WI38 (cell line): ENCODE measurements around the gene STIM2.
"Not testable (repeated sequence)": the region's sequence is repeated elsewhere in the genome, so short reads cannot be mapped to it uniquely, and the experiment has no call there.

Source experiments
- H3K4me3 ChIP-seq: 2 replicates; pipeline ENCODE4 v1.5.1; 2011; ENCODE audit warnings: low read depth, mild to moderate bottlenecking, control low read depth, low read length
- CTCF ChIP-seq: IDR thresholded peaks from 2 replicates; pipeline ENCODE4 v1.5.1; 2012; ENCODE audit warnings: low read depth, mild to moderate bottlenecking, control low read depth, low read length

STIM2 gene

GRCh38 chr4:26891054-26891453 is 30.4 kb downstream of the STIM2 start:
- no peak for TF ChIP-seq CTCF
- no peak overlapping the region for H3K4me3 ChIP-seq

- H3K4me3 ChIP-seq, result no peak overlapping the region
- TF ChIP-seq CTCF, result no peak
Observed at GRCh38 chr4:26891867-26892266, 31.2 kb downstream of the STIM2 start.

DNA sequence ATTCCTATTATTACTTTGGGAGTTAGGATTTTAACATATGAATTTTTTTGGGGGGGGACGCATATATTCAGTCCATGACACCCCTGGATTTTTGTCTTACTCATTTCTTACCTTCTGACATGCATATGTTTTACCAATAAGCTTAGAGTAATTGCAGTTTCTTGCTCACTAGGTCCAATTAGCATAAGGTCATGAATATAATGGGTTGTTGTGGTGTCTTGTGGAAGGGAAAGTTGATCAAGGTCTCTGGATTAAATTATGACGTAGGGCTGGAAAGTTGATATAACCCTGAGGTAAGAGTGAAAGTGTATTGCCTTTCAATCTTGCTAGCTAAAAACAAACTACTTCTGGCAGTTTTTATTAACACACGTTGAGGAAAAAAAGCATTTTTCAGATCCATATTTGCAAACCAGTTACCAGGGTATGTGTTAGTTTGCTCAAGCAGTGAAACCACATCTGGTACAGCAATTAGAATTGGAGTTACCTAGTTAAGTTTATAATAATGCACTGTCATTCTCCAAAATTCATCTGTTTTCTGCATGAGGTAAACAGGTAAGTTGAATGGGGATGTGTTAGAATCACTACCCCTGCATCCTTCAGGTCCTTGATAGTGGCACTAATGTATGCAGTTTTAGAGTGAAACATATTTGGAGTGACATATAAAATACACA is 32.0 kb downstream of the STIM2 start:
- no peak for TF ChIP-seq CTCF
- H3K4me3 ChIP-seq, result no peak overlapping the region

DNA sequence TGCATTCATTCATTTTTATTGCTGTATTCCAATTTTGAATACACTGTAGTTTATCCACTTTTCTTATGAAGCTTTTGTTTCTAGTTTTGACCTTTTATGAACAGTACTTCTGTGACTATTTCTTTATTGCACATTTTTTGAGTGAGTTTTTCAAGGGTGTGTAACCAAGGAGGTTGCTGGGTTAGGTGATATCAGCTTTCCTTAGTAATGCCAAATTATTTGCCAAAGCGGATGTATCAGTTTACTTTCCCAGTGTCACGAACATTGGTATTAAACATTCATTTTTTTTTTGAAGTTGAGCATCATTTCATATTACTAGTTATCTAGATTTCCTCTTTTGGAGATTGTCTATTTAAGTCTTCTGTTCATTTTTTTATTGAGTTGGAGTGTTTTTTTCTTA is 32.9 kb downstream of the STIM2 start:
- no peak for TF ChIP-seq CTCF
- H3K4me3 ChIP-seq, result no peak overlapping the region

- not testable (repeated sequence) for H3K4me3 ChIP-seq
Observed at GRCh38 chr4:26894881-26895280, 34.2 kb downstream of the STIM2 start.

- TF ChIP-seq CTCF, result no peak
- H3K4me3 ChIP-seq, result no peak overlapping the region
Observed at GRCh38 chr4:26896636-26897035, 36.0 kb downstream of the STIM2 start.

- no peak for TF ChIP-seq CTCF
Observed at GRCh38 chr4:26899991-26900390, 39.4 kb downstream of the STIM2 start.

DNA sequence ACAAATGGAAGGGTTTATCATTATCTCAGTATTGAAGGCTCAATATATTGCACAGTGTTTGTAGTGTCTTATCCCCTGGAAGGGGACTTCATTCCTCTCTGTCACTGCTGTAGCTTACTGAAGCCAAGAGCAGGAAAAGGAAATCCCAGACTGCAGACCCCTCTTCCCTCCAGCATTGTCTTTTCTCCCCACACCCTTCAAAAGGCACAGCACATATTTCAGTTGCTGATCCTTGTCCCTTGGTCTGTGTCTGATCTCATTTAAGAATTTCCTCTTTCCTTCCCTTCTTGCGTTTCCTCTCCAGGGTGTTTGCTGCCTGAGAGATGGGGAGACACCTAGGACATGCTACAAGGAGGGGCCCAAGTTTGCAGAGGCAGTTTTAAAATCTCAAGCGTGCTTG is 40.1 kb downstream of the STIM2 start:
- H3K4me3 ChIP-seq, result no peak overlapping the region
- no peak for TF ChIP-seq CTCF

More at GRCh38 chr4:26899991-26900390, 39.4 kb downstream of the STIM2 start:
- no peak overlapping the region for H3K4me3 ChIP-seq
